Body of pancreas (tissue), 4 donors: Measurements from ENCODE around the gene GLYATL1.

Source experiments
- POLR2A ChIP-seq, 3 donors: fragments of 450-650 bp; IDR thresholded peaks; one replicate each; pipeline ENCODE4 v1.6.1; 2016; ENCODE audit warnings: antibody characterized with exemption in 3 of 3, mild to moderate bottlenecking in 2 of 3
- TF ChIP-seq, protein P1 (sequence below), 7 experiments: fragments of 450-650 bp in 4 of 7; fragments of 200-600 bp in 3 of 7; sonication (generic) in 3 of 7; IDR thresholded peaks; one replicate each; pipeline ENCODE4 v1.5.1; 2016 to 2019; ENCODE audit warnings: antibody characterized with exemption in 7 of 7

DNA sequence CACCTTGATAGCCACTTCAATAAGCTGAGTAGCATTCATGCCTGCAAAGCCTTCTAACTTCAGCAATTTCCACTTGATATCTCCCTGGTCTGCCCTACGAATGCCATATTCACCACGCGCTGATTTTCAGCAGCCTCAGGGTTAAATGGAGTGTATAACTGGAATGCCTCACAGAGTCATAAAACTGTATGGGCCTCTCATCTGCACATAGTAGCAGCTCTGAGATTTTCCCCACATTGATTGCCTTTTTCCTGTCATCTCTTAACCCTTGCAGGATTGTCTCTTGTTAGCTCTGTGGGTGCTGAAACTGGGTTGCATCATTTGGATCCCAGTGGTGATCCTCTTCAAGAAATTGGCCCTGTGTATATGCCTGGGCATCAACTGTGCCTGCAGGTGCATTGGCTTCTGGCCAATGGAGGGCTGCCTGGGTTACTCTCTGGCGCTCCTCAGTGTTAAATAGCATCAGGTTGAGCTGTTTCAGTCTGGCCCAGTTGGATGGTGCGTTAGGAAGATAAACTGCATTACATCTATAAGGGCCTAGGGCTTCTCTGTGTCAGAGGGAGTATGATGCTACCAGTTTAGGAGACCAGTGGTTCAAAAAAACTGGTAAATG is 17.4 kb upstream of the GLYATL1 start:
- TF ChIP-seq, protein P1, sequence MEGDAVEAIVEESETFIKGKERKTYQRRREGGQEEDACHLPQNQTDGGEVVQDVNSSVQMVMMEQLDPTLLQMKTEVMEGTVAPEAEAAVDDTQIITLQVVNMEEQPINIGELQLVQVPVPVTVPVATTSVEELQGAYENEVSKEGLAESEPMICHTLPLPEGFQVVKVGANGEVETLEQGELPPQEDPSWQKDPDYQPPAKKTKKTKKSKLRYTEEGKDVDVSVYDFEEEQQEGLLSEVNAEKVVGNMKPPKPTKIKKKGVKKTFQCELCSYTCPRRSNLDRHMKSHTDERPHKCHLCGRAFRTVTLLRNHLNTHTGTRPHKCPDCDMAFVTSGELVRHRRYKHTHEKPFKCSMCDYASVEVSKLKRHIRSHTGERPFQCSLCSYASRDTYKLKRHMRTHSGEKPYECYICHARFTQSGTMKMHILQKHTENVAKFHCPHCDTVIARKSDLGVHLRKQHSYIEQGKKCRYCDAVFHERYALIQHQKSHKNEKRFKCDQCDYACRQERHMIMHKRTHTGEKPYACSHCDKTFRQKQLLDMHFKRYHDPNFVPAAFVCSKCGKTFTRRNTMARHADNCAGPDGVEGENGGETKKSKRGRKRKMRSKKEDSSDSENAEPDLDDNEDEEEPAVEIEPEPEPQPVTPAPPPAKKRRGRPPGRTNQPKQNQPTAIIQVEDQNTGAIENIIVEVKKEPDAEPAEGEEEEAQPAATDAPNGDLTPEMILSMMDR (IDR thresholded peaks at IDR 0.05): no peak
- no peak for TF ChIP-seq POLR2A (IDR thresholded peaks at IDR 0.05)
